Measurements from ENCODE around the gene GORASP2. TPM values are rescaled to one million over a fixed set of nuclear protein-coding genes. Genes with fewer than 3 reads are reported as not detected.

GORASP2 gene
- 25.6 and 38.5 TPM in 2 replicates for total RNA-seq

DNA sequence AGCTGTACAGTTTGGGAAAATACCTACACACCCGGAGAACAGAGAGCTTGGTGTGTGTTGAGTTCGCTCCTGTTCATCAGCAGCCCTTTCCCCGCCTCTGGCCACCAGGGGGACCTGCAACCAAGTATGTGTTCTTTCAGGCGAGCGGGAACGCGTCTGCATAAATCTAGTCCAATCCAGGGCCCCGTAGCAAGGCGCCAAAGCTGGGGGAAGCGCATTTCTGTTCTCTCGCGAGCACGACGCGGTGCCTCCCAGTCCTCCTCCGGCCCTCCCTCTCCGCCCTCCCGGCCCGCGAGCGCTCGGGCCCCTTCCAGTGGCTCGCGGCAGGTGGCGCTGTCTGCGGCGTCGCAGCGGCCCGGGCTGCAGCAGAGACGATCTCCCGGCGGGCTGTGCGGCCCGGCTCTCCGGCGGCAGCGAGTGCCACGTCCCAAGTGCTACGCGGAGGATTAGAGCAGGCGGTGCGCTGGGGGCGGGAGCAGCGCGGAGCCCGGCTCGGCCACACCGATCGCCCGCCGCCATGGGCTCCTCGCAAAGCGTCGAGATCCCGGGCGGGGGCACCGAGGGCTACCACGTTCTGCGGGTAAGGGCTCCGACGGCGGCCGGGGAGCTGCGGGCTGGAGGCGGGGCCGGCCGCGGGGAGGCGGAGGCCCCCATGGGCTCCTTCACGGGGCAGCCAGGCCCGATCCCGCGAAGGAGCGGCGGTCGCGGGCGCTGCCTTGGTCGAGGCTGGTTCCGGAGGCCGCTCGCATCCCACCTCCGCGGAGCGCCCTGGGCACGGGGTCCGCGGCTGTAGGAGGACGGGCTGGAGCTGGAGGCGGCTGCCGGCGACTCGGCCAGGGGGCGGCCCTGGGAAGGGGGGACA lies at the start of gene GORASP2:
Gene GORASP2, plus strand, starts transcription at position 430 of the 862 bp plus-strand sequence. Its CDS starts 88 bp downstream, at position 518.

Other genes starting within 250 kb of the GORASP2 start
- not detected in 2 replicates for gene SP5, start 213.9 kb upstream of the GORASP2 start, total RNA-seq
- gene ERICH2, start 158.9 kb upstream of the GORASP2 start, total RNA-seq, result 1.2 and 1.3 TPM in 2 replicates
- gene GAD1, start 112.4 kb upstream of the GORASP2 start, total RNA-seq, result 0.09 and 0.28 TPM in 2 replicates
- gene TLK1, start 231.6 kb downstream of the GORASP2 start, total RNA-seq, result 18.1 and 24.6 TPM in 2 replicates